Measurements from ENCODE around the gene NMNAT1.
"Not testable (repeated sequence)": the region's sequence is repeated elsewhere in the genome, so short reads cannot be mapped to it uniquely, and the experiment has no call there.

The NMNAT1 gene

GRCh38 chr1:10020086-10020485, 76.8 kb downstream of the NMNAT1 start:
- no peak for DNase-seq (ENCODE audit: low spot score)

GRCh38 chr1:10020678-10021077, 77.4 kb downstream of the NMNAT1 start:
- DNase-seq (ENCODE audit: low spot score): not testable (repeated sequence)

GRCh38 chr1:10021992-10022391, 78.7 kb downstream of the NMNAT1 start:
- DNase-seq (ENCODE audit: low spot score): not testable (repeated sequence)

GRCh38 chr1:10022656-10023055, 79.4 kb downstream of the NMNAT1 start:
- DNase-seq (ENCODE audit: low spot score): no peak

- no peak for DNase-seq (ENCODE audit: low spot score)
Measured at GRCh38 chr1:10025354-10025753, 82.1 kb downstream of the NMNAT1 start.

- DNase-seq (ENCODE audit: low spot score): no peak
Measured at GRCh38 chr1:10027027-10027426, 83.8 kb downstream of the NMNAT1 start.

DNA sequence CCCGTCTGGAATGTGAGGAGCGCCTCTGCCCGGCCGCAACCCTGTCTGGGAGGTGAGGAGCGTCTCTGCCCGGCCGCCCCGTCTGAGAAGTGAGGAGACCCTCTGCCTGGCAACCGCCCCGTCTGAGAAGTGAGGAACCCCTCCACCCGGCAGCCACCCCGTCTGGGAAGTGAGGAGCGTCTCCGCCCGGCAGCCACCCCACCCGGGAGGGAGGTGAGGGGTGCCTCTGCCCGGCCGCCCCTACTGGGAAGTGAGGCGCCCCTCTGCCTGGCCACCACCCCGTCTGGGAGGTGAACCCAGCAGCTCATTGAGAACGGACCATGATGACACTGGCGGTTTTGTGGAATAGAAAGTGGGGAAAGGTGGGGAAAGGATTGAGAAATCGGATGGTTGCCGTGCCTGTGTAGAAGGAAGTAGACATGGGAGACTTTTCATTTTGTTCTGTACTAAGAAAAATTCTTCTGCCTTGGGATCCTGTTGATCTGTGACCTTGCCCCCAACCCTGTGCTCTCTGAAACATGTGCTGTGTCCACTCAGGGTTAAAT, 85.8 kb downstream of the NMNAT1 start:
- not testable (repeated sequence) for DNase-seq (ENCODE audit: low spot score)

GRCh38 chr1:10031461-10031860, 88.2 kb downstream of the NMNAT1 start:
- no peak for DNase-seq (ENCODE audit: low spot score)

DNA sequence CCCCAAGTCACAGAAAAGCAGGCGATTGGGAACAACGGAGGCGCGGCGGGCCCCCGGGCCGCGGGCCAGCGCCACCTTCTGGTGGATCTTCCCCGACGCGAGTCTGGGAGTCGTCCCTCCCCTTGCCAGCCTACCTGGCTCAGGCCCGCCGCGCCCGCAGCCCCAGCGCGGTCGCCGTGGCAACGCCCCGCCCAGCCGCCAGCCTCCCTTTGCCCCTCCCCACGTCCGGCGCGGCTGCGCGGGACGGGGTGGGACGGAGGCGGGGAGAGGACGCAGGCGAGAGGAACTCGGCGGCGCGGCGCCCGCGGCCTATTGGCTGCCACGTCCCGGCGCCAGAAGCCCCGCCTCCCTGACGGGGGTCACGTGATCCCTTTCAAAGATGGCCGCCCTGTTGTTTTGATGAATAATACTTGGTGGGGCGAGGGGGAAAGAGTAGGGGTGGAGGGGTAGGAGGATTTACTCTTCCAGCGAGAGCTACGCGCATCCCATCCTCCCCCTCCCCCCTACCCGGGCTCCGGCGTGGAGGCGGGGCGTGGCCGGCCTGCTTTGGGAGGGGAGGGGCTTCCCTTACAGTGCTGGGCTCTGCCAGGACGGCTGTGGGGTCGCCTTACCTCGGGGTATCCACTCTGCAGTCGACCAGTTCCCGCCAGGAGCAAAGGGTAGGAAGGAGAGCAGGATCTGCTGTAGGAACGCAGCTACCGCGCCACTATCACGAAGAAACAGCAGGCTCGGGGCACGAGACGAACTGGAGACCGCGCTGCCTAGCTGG, 89.5 kb downstream of the NMNAT1 start, which contains the start of gene UBE4B:
Gene UBE4B, plus strand, starts transcription at position 369 of the 769 bp plus-strand sequence. CDS start 713 bp downstream, outside the sequence.
- DNase-seq (ENCODE audit: low spot score): peak; percentile 98

DNA sequence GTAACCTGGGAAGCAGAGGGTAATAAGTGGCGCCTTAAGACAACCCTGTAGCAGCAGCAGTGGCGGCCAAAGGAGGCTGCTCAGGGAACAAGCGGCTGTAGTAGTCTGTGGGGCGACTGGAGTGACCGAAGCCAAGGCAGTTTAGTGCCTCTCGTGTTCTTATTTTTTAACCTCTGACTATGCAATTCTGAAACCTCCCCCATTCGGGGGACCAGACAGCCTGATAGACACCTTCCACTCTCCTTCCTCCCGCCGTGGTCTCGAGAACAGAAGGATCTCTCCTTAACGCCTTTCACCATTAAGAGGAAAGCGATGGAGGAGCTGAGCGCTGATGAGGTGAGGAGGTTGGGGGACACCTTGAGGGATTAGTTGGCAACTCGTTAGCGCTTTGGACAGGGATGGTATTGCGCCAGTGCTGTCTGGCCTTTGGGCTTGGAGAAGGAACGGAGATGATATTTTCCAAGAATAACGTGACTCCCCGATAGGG, 90.1 kb downstream of the NMNAT1 start:
- DNase-seq (ENCODE audit: low spot score): peak; percentile 47

Measured in LoVo (cell line).